ENCODE results near the gene IFIT2.
A peak's percentile ranks its signal among the peaks of the same experiment; 100 is the strongest.
"Not testable (repeated sequence)": the region's sequence is repeated elsewhere in the genome, so short reads cannot be mapped to it uniquely, and the experiment has no call there.

Gene IFIT2

DNA sequence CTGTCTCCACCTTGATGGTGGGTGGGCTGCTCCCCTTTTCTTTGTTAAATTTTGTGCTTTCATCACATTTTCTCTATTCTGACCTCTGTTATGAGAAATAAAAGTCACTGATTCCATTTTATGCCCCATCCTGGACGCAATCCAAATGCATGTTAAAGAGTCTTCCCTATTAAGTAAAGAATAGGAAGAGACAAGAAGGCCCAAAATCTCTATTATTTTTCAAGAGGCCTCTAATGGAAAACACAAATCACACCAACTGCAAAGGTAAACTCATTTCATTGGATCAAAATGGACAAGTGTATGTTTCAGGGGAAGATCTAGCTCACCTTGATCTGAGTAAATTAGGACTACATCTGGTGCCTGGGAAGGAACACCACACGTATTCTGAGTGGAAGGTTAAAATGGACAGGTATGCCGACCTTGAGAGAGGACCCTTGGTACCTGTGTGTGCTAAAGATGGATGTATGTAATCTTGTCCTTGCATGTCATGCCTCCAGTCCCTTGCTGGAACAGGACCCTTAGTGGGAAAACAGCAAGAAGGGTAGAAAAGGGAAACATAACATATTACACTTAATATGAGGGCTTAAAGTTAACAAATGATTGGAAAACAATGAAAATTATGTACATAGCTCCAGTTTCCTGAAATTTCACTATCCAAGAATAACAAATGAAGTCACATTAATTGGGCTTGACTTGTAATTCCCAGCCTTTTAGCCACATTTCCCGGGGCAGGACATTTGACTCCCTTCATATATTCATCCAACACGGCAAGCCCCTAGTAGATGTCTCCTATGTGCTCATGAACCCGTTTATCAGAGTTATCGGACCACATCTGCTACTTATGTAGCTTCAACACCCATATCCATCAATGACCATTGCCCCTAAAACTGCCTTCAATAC lies 7.6 kb downstream of the IFIT2 start:
- DNase-seq, result no peak

DNA sequence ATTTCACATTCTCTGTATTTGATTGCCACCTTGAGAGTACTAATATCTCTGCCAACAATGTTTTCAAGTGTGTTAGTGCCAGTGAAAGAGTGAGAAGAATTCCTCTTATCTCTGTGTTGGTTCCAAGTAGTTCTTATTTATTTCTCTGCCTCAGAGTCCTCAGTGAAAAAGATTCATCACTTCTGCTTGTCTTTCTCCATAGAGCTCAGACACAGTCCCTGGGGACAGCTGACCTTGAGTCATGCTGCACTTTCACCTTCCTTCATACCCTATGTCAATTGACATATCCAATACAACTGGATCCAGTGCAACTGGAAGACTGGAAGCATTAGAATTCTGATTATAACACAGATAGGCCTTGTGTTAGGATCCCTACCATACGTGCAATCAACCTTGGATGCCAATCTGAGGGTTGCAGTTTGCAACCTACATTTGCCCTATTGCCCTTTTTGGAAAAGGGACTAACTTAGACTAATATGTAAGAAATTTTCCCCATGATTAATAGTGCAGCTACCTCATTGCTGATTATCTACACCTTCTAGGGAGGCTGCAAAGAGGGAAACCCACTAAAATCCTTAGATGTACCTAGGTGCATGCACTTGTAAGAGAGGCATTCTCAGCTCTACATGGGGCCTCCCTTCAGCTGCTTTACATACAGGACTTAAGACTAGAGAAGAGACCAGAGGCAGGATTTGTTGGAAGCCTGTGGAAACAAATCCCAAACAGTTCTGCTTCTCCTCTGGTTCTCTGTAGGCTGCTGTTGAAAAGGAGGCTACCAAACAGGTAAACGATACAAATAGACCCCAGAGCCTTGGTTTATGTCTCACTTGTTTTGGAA lies 8.4 kb downstream of the IFIT2 start:
- DNase-seq, result no peak

DNA sequence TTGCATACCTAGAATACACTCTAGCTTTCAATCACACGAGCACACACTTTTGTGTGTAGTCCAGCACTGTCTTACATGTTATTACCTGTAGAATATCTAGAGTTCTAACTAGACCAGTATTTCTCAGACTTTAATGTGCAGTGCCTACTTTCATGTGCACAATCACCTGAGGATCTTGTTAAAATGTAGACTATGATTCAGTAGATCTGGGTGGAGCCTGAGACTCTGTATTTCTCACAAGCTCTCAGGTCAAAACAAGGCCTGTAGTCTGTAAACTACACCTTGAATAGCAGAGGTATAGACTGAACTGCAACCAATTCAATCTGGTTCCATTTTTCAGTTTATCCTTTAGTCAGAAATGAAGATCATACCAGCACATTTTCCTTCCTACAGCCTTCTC lies 11.1 kb downstream of the IFIT2 start:
- no peak for DNase-seq

DNA sequence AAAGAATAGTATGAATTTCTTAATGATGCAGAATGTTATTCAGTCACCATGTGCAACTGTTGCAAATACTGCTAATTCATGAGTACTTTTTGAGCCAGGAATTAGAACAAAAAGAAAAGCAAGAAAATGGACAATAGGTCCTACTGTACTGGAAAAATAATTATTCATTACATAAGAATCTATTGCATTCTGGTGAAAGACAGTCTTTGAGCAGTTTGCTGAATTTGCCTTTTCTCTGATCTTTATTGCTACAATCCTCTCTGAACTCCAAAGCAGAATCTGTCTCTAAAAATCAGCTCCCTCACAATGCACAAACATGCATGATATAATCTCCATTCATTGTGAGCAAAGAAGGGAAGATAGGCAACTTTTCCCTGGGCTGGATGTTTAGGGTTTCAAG lies 12.8 kb downstream of the IFIT2 start:
- DNase-seq, result no peak

DNA sequence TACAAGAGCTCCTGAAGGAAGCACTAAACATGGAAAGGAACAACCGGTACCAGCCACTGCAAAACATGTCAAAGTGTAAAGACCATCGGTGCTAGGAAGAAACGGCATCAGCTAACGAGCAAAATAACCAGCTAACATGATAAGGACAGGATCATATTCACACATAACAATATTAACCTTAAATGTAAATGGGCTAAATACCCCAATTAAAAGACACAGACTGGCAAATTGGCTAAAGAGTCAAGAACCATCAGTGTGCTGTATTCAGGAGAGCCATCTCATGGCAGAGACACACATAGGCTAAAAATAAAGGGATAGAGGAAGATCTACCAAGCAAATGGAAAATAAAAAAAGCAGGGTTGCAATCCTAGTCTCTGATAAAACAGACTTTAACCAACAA lies 16.2 kb downstream of the IFIT2 start:
- DNase-seq, result not testable (repeated sequence)

DNA sequence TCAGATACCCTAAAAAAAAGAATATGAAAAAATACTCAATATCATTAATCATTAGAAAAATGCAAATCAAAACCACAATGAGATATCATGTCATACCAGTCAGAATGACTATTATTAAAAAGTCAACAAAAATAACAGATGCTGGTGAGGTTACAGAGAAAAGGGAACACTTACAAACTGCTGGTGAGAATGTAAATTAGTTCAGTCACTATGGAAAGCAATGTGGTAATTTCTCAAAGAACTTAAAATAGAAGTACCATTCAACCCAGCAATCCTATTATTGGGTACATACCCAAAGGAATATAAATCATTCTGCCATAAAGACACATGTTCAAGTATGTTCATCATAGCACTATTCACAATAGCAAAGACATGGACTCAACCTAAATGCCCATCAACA lies 23.2 kb downstream of the IFIT2 start:
- not testable (repeated sequence) for DNase-seq

DNA sequence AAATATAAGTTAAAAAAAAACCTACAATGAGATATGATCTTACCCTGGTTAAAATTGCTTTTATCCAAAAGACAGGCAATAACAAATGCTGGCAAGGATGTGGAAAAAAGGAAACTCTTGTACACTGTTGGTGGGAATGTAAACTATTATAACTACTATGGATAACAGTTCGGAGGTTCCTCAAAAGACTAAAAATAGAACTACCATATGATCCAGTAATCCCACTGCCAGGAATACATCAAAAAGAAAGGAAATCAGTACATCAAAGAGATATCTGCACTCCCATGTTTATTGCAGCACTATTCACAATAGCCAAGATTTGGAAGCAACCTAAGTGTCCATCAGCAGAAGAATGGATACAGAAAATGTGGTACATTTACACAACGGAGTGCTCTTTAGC lies 24.0 kb downstream of the IFIT2 start:
- DNase-seq, result not testable (repeated sequence)

DNA sequence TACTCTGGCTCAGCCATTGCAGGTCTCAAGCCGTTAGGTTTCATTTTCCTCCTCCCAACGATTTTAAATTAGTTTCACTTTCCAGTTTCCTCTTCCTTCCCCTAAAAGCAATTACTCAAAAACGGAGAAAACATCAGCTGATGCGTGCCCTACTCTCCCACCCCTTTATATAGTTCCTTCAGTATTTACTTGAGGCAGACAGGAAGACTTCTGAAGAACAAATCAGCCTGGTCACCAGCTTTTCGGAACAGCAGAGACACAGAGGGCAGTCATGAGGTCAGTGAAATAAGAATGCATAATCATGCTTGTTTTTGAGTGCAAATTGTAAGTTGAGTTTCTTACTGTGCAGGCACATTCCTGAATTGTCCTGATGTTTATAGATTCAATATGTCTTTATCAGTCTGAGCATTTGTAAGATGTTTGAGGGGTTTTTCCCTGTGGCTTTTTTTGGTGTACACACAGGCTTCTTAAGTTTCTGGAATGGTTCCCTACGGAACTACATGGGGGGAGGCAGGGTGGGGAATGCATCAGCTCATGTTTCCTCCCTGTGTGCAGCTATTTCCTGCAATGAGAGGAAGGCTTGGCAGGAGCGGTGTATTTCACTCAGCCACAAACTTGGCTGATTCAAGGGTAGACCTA lies 26.1 kb downstream of the IFIT2 start, which contains the start of gene IFIT3:
IFIT3 (plus strand) TSS at position 195 of the 639 bp plus-strand sequence; CDS start at position 272, 77 bp downstream.
- DNase-seq, result no peak

DNA sequence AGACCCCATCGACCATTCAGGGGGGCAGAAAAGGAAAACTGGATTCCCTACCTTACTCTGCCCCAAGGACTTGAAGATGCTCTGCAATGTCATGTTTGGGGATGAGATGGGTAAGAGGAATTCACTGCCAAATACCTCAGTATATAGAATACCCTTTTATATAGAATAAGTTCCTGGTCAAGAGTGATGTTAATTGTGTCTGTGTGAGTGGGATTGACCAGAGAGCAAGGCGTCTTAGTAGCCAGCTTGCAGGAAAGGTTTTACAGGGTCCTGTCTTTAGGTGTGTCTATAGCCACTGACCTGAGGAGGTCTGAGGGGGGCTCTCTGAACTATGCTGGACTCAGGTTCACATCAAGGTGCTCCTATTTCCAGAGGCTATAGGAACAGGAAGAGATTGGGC lies 27.3 kb downstream of the IFIT2 start:
- DNase-seq, result no peak

DNA sequence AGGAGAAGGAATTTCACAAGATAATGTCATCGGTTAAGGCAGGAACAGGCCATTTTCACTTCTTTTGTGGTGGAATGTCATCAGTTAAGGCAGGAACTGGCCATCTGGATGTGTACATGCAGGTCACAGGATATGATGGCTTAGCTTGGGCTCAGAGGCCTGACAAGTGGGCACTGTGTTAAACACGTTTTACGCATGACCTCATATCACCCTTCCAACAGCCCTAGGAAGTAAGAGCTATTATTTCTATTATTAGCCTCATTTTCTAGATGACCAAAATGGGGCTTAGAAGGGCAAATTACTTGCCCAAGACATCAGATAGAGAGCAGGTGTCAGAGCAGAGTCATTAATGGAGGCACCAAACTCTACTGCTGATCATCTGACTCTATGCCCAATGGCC lies 28.2 kb downstream of the IFIT2 start:
- DNase-seq, result not testable (repeated sequence)

DNA sequence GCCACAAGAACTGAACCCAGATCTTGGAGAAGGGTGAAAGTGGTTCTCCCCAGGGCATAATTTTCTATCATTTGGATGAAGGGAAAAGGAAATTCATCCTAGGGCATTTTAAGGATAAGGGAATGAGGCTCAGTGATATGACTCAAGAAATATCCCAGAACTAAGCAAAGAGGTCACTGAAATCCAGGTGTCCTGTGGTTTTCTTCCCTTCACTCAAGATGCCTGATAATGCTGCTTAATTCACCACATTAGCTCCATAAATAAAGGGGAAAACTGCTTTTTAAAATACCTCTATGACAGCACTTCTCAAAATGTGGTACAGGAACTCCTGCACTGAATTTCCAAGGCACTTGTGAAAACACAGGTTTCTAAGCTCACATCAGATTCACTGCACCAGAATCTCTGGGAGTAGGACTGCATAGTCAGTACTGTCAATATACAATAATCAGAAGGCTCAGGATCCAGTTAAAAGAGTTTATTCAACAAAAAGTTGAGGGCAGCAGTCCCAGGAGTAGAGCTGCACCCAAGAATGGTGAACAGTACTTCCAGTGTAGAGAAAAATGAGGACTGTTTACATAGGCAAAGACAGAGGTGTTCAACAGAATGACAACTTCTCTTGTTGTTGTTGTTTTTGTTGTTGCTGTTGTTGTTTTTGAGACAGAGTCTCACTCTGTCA lies 28.8 kb downstream of the IFIT2 start:
- no peak for DNase-seq

DNA sequence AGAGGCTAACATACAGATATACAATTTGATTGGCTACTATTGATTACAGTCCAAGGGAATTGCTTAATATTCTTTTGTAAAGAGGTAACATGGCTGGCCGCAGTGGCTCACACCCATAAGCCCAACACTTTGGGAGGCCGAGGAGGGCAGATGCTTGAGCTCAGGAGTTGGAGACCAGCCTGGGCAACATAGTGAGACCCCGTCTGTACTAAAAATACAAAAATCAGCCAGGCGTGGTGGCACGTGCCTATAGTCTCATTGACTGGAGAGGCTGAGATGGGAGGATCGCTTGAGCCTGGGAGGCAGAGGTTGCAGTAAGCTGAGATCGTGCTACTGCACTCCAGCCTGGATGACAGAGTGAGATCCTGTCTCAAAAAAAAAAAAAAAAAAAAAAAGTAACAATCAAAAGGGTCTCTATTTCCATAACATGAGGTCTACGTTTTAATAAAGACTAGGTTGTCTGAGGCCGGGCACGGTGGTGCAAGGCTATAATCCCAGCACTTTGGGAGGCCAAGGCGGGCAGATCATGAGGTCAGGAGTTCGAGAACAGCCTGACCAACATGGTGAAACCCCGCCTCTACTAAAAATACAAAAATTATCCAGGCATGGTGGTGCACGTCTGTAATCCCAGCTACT lies 29.8 kb downstream of the IFIT2 start:
- not testable (repeated sequence) for DNase-seq

DNA sequence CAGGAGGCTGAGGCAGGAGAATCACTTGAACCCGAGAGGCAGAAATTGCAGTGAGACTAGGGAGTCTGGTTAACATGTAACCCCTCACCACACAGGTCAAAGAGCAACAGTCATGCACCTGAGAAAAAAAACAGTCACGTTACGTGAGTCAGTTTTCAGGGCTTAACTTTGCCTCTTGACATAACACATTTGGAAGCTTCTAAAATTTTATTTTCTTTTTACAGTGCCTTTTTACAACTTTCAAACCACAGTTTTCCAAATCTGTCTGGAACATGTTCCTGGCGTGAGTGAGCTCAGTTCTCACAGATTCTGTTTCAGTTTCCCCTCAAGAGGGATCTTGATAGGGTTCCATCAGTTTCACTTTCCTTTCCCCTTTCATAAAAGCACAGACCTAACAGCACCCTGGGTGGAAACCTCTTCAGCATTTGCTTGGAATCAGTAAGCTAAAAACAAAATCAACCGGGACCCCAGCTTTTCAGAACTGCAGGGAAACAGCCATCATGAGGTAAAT lies 30.3 kb downstream of the IFIT2 start:
- peak; percentile 68 for DNase-seq

DNA sequence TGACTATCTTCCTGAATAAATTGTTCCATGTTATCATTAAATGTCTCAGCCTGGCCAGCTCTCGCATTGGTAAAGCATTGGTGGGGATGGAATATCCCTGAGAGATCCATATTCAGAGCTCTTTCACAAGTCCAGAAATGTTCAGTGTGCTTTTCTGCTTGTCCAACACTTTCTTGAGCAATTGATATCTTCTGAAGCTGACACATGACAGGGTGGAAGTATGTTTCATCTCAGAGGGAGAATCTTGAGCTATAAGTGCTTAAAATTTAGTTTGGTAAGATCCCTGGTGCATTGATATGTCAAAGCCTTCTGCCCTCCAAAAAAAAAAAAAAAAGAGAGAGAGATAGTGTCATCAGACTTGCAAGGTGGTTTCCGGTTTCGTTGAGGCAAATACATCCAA lies 33.4 kb downstream of the IFIT2 start:
- no peak for DNase-seq

DNA sequence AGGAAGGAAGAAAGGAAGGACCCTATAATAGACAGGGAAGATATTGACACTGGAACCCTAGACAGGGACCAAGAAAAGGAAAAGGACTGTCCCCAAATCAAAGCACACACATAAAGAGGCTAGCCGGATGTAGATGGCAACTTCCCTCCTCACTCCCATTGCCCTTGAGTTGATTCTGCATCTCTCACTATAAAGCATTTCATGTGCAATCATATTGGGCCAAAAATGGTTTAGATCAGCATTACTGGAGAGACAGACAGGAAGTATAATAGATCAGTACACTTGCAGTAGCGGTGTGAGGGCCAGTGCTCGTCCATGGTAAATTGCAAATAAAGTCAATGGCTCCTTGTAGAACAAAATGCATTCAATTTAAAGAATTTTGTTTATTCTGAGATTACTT lies 34.4 kb downstream of the IFIT2 start:
- no peak for DNase-seq

DNA sequence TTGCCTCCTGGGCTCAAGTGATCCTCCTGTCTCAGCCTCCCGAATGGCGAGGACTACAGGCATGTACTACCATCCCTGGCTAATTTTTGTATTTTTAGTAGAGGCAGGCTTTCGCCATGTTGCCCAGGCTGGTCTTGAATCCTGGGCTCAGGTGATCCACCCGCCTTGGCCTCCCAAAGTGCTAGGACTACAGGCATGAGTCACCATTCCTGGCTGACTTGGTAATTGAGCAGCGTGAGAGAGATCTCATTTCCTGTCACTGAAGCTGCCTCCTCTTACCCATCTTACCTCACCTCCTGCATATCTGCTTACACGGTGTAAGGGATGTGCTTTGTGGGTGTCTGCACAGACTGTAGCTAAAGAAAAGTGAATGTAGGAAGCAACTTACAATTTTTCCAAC lies 35.6 kb downstream of the IFIT2 start:
- DNase-seq, result peak; percentile 74

DNA sequence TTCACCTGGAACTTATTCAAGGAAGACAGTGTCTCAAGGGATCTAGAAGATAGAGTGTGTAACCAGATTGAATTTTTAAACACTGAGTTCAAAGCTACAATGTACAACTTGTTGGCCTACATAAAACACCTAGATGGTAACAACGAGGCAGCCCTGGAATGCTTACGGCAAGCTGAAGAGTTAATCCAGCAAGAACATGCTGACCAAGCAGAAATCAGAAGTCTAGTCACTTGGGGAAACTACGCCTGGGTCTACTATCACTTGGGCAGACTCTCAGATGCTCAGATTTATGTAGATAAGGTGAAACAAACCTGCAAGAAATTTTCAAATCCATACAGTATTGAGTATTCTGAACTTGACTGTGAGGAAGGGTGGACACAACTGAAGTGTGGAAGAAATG lies 36.9 kb downstream of the IFIT2 start:
- DNase-seq, result no peak

DNA sequence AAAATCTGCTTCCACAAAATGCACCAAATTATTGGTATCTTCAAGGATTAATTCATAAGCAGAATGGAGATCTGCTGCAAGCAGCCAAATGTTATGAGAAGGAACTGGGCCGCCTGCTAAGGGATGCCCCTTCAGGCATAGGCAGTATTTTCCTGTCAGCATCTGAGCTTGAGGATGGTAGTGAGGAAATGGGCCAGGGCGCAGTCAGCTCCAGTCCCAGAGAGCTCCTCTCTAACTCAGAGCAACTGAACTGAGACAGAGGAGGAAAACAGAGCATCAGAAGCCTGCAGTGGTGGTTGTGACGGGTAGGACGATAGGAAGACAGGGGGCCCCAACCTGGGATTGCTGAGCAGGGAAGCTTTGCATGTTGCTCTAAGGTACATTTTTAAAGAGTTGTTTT lies 38.0 kb downstream of the IFIT2 start:
- DNase-seq, result no peak

DNA sequence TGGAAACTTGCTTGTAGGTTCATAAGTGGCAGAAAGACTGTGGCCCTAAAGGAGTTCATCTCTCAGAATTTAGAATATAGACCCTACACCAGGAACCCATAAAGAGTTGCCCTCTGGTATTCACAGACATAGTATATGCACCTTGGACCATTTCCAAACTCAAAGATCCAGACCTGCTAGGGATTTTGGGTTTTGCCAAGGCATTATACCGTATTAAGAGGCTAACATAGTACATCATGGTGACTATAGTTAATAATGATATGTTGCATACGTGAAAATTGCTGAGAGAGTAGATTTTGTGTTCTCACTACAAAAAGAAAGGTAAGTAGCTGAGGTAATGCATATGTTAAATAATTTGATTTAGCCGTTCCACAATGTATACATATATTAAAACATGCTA lies 39.8 kb downstream of the IFIT2 start:
- DNase-seq, result no peak

DNA sequence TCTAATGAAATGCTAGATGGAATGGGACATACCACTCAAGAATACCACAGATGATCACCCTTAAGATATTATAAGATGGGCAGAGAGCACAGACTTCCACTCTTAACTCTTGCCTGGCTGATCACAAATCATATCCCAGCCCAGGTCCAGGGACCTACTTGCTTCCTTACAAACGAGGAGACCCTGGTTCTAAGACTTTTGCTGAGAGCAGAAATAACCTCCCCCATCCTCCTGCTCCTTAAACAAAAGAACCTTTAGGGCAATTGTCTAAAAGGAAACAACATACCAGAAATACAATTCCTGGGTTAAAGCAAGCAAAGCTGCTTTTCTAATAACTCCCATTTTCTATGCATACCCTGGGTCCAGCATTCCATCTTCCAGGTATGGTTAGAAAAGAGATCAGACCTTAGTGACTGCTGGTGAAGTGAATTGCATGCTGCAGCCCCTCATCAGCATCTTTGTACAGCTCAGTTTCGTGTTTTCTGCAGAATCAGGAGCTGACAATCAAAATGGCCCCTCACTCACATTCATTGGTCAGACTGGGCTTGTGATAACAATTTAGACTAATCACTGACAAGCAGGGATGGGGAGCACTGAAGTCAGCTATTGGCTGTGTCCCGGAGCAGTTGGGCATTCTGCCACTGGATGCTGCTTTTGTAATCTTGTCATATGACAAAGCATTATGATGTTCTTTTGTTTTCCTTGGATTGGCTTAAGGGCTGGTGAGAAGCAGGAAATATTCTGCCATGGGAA lies 40.5 kb downstream of the IFIT2 start:
- DNase-seq, result no peak

DNA sequence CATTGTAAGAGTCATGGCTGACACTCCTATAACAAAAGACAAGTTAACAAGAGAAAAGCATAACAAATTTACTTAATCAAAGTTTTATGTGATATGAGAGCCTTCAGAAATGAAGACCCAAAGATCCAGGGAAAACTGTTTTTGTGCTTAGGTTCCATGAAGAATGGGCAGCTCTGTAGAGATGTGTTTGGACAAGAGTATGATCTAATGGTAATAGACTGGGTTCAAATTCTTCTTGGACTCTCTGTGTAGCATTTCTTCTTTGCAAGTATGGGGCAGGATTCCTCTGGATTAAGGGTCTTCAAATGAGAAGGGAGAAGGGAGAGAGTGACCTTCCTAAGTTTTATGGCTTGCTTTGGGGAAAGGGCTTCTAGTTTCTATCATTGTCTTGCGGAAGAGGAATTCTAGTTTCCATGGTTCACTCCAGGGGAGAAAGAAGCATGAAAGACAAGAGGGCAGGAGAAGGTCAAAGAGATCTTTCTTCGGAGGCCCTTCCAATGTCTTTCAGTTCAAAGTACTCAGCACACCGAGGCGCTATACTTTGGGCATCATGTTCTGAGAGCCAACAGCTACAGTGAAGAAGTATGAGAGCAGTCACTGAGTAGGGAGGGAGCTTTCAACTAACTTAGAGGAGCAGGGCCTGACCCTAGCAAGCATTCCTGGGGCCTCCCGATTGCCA lies 41.4 kb downstream of the IFIT2 start:
- no peak for DNase-seq

Measured in activated effector memory CD4-positive, alpha-beta T cell treated with anti-CD3 and anti-CD28 coated beads, Interleukin-2, amount 50 U/mL, for 16 hours (primary cell).